Parathyroid adenoma (tissue), 2 donors: ENCODE results near the gene DTNB.
"Not testable (repeated sequence)": the region's sequence is repeated elsewhere in the genome, so short reads cannot be mapped to it uniquely, and the experiment has no call there.

ENCODE experiments used
- H2AFZ ChIP-seq: fragments of 300-600 bp; sonication (generic); one replicate; pipeline ENCODE4 v1.7.0; 2017; ENCODE audit warnings: antibody characterized with exemption, mild to moderate bottlenecking
- H3K27ac ChIP-seq: fragments of 300-600 bp; sonication (generic); one replicate; pipeline ENCODE4 v1.7.0; 2017
- H3K27me3 ChIP-seq: fragments of 300-600 bp; sonication (generic); one replicate; pipeline ENCODE4 v1.7.0; 2017; ENCODE audit warnings: low read length; ENCODE audit not compliant: control insufficient read depth, insufficient read depth
- H3K36me3 ChIP-seq: fragments of 300-600 bp; sonication (generic); one replicate; pipeline ENCODE4 v1.7.0; 2017; ENCODE audit warnings: low read length; ENCODE audit not compliant: control insufficient read depth, insufficient read depth
- H3K4me1 ChIP-seq: fragments of 300-600 bp; sonication (generic); one replicate; pipeline ENCODE4 v1.7.0; 2017; ENCODE audit warnings: control low read depth
- H3K4me2 ChIP-seq: fragments of 300-600 bp; sonication (generic); one replicate; pipeline ENCODE4 v1.7.0; 2017; ENCODE audit warnings: low read length
- H3K4me3 ChIP-seq: fragments of 300-600 bp; sonication (generic); one replicate; pipeline ENCODE4 v1.7.0; 2017; ENCODE audit warnings: low read depth, low read length
- H3K79me2 ChIP-seq: fragments of 300-600 bp; sonication (generic); one replicate; pipeline ENCODE4 v1.7.0; 2017; ENCODE audit warnings: control low read depth
- H3K9ac ChIP-seq: fragments of 300-600 bp; sonication (generic); one replicate; pipeline ENCODE4 v1.7.0; 2017; ENCODE audit warnings: mild to moderate bottlenecking
- H3K9me3 ChIP-seq: fragments of 300-600 bp; sonication (generic); one replicate; pipeline ENCODE4 v1.7.0; 2017; ENCODE audit warnings: low read length; ENCODE audit not compliant: control insufficient read depth
- TF ChIP-seq, protein P1 (sequence below): fragments of 300-600 bp; sonication (generic); IDR thresholded peaks from one replicate; pipeline ENCODE4 v1.7.0; 2017; ENCODE audit warnings: antibody characterized with exemption, mild to moderate bottlenecking
- donor health status: primary hyperparathyroidism.

DTNB gene

DNA sequence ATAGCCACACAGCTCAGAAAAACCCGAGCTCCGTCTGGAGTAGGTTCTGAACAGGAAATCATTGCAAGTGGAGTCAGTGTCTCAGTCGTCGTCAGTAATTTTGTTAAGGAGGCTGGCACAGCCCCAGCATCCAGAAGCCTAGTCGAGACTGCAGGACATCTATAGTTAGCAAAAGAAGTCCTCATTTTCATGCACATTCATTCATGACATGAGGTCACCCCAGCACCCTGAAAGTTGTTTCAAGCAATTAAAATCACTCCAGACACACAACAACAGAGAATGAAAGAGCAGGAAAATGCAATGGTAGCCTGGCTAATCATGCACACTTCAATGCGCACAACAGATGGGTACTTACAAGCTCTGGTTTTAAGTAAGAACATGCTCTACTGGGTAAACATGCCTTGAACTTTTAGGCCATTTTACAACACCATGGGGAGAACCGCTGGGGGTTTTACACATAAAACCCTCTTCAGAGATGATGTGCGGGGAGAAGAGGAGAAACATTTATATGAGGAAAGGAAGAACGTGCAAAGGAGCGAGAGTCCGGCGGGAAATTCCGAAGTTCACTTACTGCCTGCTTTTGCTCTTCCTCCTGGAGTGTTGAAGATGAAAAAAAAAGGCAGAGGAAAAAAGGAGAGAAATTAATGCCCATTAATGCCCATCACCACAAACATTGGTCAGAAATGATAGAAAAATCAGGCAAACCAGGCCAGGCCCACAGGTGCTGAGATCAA is 254.3 kb downstream of the DTNB start:
- H3K36me3 ChIP-seq: no peaks in the 10 kb centered on the region
- no peak overlapping the region for H3K9ac ChIP-seq
- no peaks in the 10 kb centered on the region for H3K27me3 ChIP-seq
- no peak overlapping the region for H3K27ac ChIP-seq
- TF ChIP-seq, protein P1, sequence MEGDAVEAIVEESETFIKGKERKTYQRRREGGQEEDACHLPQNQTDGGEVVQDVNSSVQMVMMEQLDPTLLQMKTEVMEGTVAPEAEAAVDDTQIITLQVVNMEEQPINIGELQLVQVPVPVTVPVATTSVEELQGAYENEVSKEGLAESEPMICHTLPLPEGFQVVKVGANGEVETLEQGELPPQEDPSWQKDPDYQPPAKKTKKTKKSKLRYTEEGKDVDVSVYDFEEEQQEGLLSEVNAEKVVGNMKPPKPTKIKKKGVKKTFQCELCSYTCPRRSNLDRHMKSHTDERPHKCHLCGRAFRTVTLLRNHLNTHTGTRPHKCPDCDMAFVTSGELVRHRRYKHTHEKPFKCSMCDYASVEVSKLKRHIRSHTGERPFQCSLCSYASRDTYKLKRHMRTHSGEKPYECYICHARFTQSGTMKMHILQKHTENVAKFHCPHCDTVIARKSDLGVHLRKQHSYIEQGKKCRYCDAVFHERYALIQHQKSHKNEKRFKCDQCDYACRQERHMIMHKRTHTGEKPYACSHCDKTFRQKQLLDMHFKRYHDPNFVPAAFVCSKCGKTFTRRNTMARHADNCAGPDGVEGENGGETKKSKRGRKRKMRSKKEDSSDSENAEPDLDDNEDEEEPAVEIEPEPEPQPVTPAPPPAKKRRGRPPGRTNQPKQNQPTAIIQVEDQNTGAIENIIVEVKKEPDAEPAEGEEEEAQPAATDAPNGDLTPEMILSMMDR: no peak
- no peaks in the 10 kb centered on the region for H3K79me2 ChIP-seq
- H2AFZ ChIP-seq: no peak overlapping the region
- H3K4me1 ChIP-seq: no peaks in the 10 kb centered on the region
- H3K4me2 ChIP-seq: no peak overlapping the region
- H3K9me3 ChIP-seq: no peaks in the 10 kb centered on the region
- no peak overlapping the region for H3K4me3 ChIP-seq

DNA sequence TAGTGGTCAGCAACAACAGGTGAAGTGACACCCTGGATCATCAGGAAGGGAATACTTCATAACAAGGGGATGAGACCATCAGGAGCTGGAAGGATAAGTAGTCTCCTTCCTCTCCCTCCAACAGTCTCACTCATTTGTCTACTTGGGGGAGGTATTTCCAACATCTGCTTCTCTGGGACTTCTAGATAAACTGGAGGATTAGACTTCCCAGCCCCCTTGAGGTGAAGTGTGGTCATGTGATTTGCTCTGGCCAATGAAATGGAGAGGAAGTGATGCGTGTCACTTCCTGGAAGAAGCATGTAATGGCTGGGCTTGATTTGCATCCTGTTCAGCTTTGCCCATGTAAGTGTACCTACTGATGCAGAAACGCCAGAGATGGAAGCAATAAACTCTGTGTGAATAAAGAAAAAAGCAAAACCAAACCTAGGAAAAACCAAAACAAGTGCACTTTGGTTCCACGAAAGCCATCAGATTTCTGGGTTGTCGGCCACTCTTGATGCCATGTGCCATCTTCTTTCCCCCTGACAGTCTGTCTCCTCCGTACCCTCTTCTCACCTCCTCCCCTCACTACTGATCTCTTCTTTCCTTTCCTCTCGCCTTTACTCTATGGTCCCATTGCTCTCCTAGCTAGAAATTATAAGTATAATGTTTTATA is 255.5 kb downstream of the DTNB start:
- no peaks in the 10 kb centered on the region for H3K79me2 ChIP-seq
- no peak overlapping the region for H3K4me3 ChIP-seq
- H3K4me1 ChIP-seq: no peaks in the 10 kb centered on the region
- no peak overlapping the region for H2AFZ ChIP-seq
- no peaks in the 10 kb centered on the region for H3K9me3 ChIP-seq
- TF ChIP-seq, protein P1: no peak
- no peak overlapping the region for H3K9ac ChIP-seq
- no peak overlapping the region for H3K27ac ChIP-seq
- H3K36me3 ChIP-seq: no peaks in the 10 kb centered on the region
- no peak overlapping the region for H3K4me2 ChIP-seq
- H3K27me3 ChIP-seq: no peaks in the 10 kb centered on the region

DNA sequence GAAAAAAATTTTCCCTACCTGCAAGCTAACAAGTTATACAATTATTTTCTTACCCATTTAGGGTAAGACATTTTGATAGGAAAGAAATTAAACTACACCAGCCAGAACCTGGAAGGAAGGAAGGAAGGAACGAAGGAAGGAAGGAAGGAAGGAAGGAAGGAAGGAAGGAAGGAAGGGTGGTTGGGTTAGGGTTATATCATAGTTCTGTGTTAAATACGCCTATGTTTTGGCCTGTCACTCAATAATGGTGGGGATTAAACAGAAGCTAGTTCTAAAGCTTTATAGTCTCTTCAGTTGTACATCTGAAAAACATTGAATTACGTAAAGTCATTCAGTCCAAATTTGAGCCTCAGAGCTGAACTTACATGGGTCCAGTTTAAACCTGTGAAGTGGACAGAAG is 256.7 kb downstream of the DTNB start:
- Histone ChIP-seq H2AFZ (no peak overlapping the region), H3K4me1 (no peaks in the 10 kb centered on the region)
- TF ChIP-seq, protein P1: no peak

DNA sequence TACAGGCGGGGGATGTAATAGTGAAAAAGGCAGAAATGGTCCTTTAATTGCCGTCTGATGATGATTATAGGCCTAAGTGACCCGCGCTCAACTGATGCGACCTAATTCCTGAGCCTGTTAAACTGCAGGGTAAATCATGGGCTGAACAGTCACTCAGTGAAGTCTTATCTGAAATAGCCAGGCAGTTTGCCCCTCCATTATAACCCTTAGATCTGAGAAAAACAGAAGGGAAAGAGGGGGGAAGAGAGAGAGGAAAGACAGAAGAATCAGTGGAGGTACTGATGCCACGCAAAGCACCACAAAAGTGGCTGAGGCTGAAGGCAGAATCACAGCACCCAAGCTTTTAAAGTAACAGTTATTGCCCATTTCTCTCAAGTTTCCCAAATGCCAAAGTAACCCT is 258.6 kb downstream of the DTNB start:
- TF ChIP-seq, protein P1: no peak
- Histone ChIP-seq H2AFZ (no peak overlapping the region), H3K79me2 (no peaks in the 10 kb centered on the region), H3K4me3 (no peak overlapping the region), H3K27ac (no peak overlapping the region), H3K27me3 (no peaks in the 10 kb centered on the region), H3K9me3 (no peaks in the 10 kb centered on the region), H3K36me3 (no peaks in the 10 kb centered on the region), H3K4me1 (no peaks in the 10 kb centered on the region), H3K9ac (no peak overlapping the region), H3K4me2 (no peak overlapping the region)

More for the DNA sequence above, 256.7 kb downstream of the DTNB start:
- no peak overlapping the region for H3K4me2 ChIP-seq
- H3K27me3 ChIP-seq: no peaks in the 10 kb centered on the region
- H3K36me3 ChIP-seq: no peaks in the 10 kb centered on the region
- H3K9me3 ChIP-seq: no peaks in the 10 kb centered on the region
- H3K27ac ChIP-seq: no peak overlapping the region
- H3K4me3 ChIP-seq: no peak overlapping the region
- no peak overlapping the region for H3K9ac ChIP-seq
- no peaks in the 10 kb centered on the region for H3K79me2 ChIP-seq

DNA sequence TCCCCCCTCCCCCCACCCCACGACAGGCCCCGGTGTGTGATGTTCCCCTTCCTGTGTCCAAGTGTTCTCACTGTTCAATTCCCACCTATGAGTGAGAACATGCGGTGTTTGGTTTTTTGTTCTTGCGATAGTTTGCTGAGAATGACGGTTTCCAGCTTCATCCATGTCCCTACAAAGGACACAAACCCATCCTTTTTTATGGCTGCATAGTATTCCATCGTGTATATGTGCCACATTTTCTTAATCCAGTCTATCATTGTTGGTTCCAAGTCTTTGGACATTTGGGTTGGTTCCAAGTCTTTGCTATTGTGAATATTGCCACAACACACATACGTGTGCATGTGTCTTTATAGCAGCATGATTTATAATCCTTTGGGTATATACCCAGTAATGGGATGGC is 260.0 kb downstream of the DTNB start:
- not testable (repeated sequence) for H3K36me3 ChIP-seq, H3K4me1 ChIP-seq, H3K4me2 ChIP-seq, H3K4me3 ChIP-seq, H2AFZ ChIP-seq, H3K27me3 ChIP-seq, H3K9me3 ChIP-seq, H3K27ac ChIP-seq, H3K9ac ChIP-seq, H3K79me2 ChIP-seq
